Measurements from ENCODE around the gene UST.

UST gene

GRCh38 chr6:149031201-149031858 is 284.5 kb downstream of the UST start:
- Histone ChIP-seq H3F3A (ENCODE audit: insufficient read depth) (no peaks in the 10 kb centered on the region), H3K36me3 (ENCODE audit: low read length) (no peaks in the 10 kb centered on the region), H3K9me2 (replicated peaks; ENCODE audit: insufficient read depth, low read length) (no peaks in the 10 kb centered on the region), H3K9ac (ENCODE audit: low read length) (no peak overlapping the region), H3K9me3 (ENCODE audit: insufficient read depth, low read length) (no peaks in the 10 kb centered on the region), H3K27ac (ENCODE audit: low read depth, low read length) (no peak overlapping the region), H3K4me3 (ENCODE audit: insufficient read depth, low read length, poor library complexity, severe bottlenecking) (no peak overlapping the region), H2AFZ (ENCODE audit: low read depth, low read length, severe bottlenecking) (no peak overlapping the region), H4K20me1 (ENCODE audit: low read depth, low read length) (no peaks in the 10 kb centered on the region), H3K27me3 (ENCODE audit: low read length) (no peaks in the 10 kb centered on the region), H3K79me2 (ENCODE audit: insufficient read depth, low read length) (no peaks in the 10 kb centered on the region), H3K4me2 (ENCODE audit: low read depth, low read length, poor library complexity, severe bottlenecking) (no peak overlapping the region)
- TF ChIP-seq EZH2phosphoT487 (conservative IDR thresholded peaks at IDR 0.05; ENCODE audit: low read length), result no peak
- TF ChIP-seq, protein P1, sequence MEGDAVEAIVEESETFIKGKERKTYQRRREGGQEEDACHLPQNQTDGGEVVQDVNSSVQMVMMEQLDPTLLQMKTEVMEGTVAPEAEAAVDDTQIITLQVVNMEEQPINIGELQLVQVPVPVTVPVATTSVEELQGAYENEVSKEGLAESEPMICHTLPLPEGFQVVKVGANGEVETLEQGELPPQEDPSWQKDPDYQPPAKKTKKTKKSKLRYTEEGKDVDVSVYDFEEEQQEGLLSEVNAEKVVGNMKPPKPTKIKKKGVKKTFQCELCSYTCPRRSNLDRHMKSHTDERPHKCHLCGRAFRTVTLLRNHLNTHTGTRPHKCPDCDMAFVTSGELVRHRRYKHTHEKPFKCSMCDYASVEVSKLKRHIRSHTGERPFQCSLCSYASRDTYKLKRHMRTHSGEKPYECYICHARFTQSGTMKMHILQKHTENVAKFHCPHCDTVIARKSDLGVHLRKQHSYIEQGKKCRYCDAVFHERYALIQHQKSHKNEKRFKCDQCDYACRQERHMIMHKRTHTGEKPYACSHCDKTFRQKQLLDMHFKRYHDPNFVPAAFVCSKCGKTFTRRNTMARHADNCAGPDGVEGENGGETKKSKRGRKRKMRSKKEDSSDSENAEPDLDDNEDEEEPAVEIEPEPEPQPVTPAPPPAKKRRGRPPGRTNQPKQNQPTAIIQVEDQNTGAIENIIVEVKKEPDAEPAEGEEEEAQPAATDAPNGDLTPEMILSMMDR (IDR thresholded peaks at IDR 0.05; ENCODE audit: insufficient read depth, low read length, poor library complexity, severe bottlenecking), result no peak

DNA sequence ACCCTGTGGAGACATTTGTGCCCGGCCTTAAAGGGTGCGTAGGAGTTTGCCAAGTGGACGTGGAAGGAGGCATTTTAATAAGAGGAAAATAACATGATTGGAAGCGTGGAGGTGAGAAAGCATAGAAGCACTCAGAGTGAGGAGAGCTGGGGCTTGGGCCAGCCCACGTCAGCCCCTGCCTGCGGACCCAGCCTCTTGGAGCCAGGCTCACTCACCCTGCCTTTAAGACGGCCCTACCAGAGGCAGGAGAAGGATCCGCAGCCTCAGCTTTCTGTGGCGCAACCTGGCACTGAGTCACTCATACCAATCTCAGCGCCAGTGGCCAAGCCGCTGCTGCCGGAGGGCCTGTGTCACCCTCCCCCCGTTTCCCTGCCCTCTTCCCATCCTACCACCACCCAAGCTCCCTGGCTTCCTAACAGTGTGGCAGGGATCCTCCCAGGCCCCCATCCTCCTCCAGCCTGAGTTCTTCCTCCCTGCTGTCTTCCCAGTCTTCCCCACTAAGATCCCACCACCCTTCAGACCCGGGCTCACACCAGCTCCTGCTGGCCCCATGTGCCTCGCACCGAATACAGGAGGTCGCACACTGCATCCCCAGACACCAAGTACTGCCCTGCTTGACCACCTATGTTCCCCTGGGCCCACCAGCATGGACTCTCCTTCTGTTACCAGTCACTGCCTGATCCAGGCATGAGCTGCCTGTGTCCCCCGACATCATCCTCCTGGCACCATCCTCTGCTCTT is 285.2 kb downstream of the UST start:
- no peaks in the 10 kb centered on the region for H3K9me2 ChIP-seq (replicated peaks; ENCODE audit: insufficient read depth, low read length)
- no peaks in the 10 kb centered on the region for H3K9me3 ChIP-seq (ENCODE audit: insufficient read depth, low read length)
- H3K4me2 ChIP-seq (ENCODE audit: low read depth, low read length, poor library complexity, severe bottlenecking), result no peak overlapping the region
- no peak for TF ChIP-seq EZH2phosphoT487 (conservative IDR thresholded peaks at IDR 0.05; ENCODE audit: low read length)
- TF ChIP-seq, protein P1 (IDR thresholded peaks at IDR 0.05; ENCODE audit: insufficient read depth, low read length, poor library complexity, severe bottlenecking), result no peak
- H3F3A ChIP-seq (ENCODE audit: insufficient read depth), result no peaks in the 10 kb centered on the region
- no peaks in the 10 kb centered on the region for H3K36me3 ChIP-seq (ENCODE audit: low read length)
- no peaks in the 10 kb centered on the region for H3K27me3 ChIP-seq (ENCODE audit: low read length)
- no peaks in the 10 kb centered on the region for H3K79me2 ChIP-seq (ENCODE audit: insufficient read depth, low read length)
- no peaks in the 10 kb centered on the region for H4K20me1 ChIP-seq (ENCODE audit: low read depth, low read length)
- no peak overlapping the region for H3K27ac ChIP-seq (ENCODE audit: low read depth, low read length)
- H3K9ac ChIP-seq (ENCODE audit: low read length), result no peak overlapping the region
- no peak overlapping the region for H3K4me3 ChIP-seq (ENCODE audit: insufficient read depth, low read length, poor library complexity, severe bottlenecking)
- H2AFZ ChIP-seq (ENCODE audit: low read depth, low read length, severe bottlenecking), result no peak overlapping the region

DNA sequence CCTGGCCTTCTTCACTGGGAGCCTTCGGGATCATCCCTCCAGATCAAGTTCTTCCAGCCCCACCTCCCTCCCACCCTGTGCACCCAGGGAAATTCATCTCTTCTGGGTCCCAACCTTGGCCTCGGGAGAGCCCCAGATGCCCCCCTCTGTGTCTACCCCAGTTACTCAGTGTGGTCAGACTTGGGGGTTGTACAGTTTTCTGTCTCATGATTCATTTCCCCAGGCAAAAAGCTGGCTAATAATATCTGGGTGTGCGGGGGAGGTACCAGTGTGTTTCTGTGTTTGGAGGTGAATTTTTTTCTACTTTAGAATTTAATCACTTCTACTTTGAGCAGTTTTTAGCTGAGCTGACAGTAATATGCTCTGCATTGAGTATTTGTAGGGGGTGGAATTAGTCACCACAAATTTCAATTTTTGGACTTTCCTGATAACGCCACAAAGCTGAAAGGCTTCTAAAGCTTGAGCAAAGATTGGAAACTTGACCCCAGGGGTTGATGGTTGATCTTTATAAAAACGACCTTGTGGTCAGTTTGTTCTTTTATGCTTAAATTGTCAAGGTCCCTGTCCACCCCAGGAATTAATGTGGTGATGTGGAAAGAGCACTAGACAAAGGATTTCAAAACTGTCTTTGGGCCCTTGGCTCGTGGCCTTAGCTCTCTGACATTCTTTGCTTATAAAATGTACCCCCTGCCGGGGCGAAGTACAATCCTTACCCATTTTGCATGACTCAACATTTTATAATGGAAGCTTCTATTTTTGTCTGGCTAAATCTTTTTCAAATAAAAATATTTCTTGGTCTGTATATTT is 286.0 kb downstream of the UST start:
- no peaks in the 10 kb centered on the region for H3K9me3 ChIP-seq (ENCODE audit: insufficient read depth, low read length)
- H2AFZ ChIP-seq (ENCODE audit: low read depth, low read length, severe bottlenecking), result no peak overlapping the region
- H3K9ac ChIP-seq (ENCODE audit: low read length), result no peak overlapping the region
- H3K36me3 ChIP-seq (ENCODE audit: low read length), result no peaks in the 10 kb centered on the region
- no peaks in the 10 kb centered on the region for H3F3A ChIP-seq (ENCODE audit: insufficient read depth)
- no peak overlapping the region for H3K27ac ChIP-seq (ENCODE audit: low read depth, low read length)
- no peaks in the 10 kb centered on the region for H3K27me3 ChIP-seq (ENCODE audit: low read length)
- no peak for TF ChIP-seq EZH2phosphoT487 (conservative IDR thresholded peaks at IDR 0.05; ENCODE audit: low read length)
- TF ChIP-seq, protein P1 (IDR thresholded peaks at IDR 0.05; ENCODE audit: insufficient read depth, low read length, poor library complexity, severe bottlenecking), result no peak
- no peak overlapping the region for H3K4me3 ChIP-seq (ENCODE audit: insufficient read depth, low read length, poor library complexity, severe bottlenecking)
- no peaks in the 10 kb centered on the region for H4K20me1 ChIP-seq (ENCODE audit: low read depth, low read length)
- no peaks in the 10 kb centered on the region for H3K79me2 ChIP-seq (ENCODE audit: insufficient read depth, low read length)
- H3K9me2 ChIP-seq (replicated peaks; ENCODE audit: insufficient read depth, low read length), result no peaks in the 10 kb centered on the region
- no peak overlapping the region for H3K4me2 ChIP-seq (ENCODE audit: low read depth, low read length, poor library complexity, severe bottlenecking)

All from SU-DHL-6 (cell line).